Stimulated activated CD4-positive, alpha-beta T cell treated with anti-CD3 and anti-CD28 coated beads, Interleukin-12 subunit alpha, Interleukin-12 subunit beta, amount 100 ng/mL, for 48 hours (primary cell): Measurements from ENCODE around the gene BOC.

Experiments used
- DNase-seq, 3 donors: peaks; one replicate each; pipeline ENCODE4 v3.0.0-alpha.2; 2020; ENCODE audit warnings: low read depth in 2 of 3, low spot score in 1 of 3

The BOC gene

GRCh38 chr3:113268942-113269341, 57.6 kb downstream of the BOC start:
- no peak for DNase-seq

- no peak for DNase-seq
These were observed 58.3 kb downstream of the BOC start for GRCh38 chr3:113269661-113270060.

GRCh38 chr3:113270068-113270467, 58.7 kb downstream of the BOC start:
- DNase-seq: no peak

GRCh38 chr3:113270786-113271185, 59.4 kb downstream of the BOC start:
- DNase-seq: no peak

GRCh38 chr3:113271189-113271588, 59.8 kb downstream of the BOC start:
- DNase-seq: no peak

- no peak for DNase-seq
These were observed 60.4 kb downstream of the BOC start for GRCh38 chr3:113271594-113272384.

GRCh38 chr3:113272385-113272779, 61.0 kb downstream of the BOC start:
- DNase-seq: no peak

GRCh38 chr3:113273011-113273410, 61.7 kb downstream of the BOC start:
- no peak for DNase-seq

GRCh38 chr3:113273604-113274378, 62.4 kb downstream of the BOC start:
- DNase-seq: no peak

GRCh38 chr3:113274425-113275257, 63.3 kb downstream of the BOC start:
- DNase-seq: no peak

- no peak for DNase-seq
These were observed 63.9 kb downstream of the BOC start for GRCh38 chr3:113275258-113275556.

GRCh38 chr3:113275583-113275928, 64.2 kb downstream of the BOC start:
- no peak for DNase-seq

GRCh38 chr3:113275929-113276750, 64.8 kb downstream of the BOC start:
- no peak for DNase-seq

GRCh38 chr3:113276751-113277080, 65.4 kb downstream of the BOC start:
- no peak for DNase-seq

- DNase-seq: no peak
These were observed 66.1 kb downstream of the BOC start for GRCh38 chr3:113277414-113277813.

- no peak for DNase-seq
These were observed 66.7 kb downstream of the BOC start for GRCh38 chr3:113277941-113278598.

- no peak for DNase-seq
These were observed 67.2 kb downstream of the BOC start for GRCh38 chr3:113278599-113278955.

GRCh38 chr3:113279686-113280085, 68.3 kb downstream of the BOC start:
- DNase-seq: no peak

GRCh38 chr3:113283306-113283705, 71.9 kb downstream of the BOC start:
- DNase-seq: no peak

- no peak for DNase-seq
These were observed 73.2 kb downstream of the BOC start for GRCh38 chr3:113284453-113285050.
